OCI-LY7 (cell line): ENCODE results near the gene NME7. TPM values are rescaled to one million over a fixed set of nuclear protein-coding genes. Genes with fewer than 3 reads are reported as not detected.

ENCODE experiments used
- BruUV-seq: library from RNA; stranded (reverse); fragments of 400-500 nt; replicated peaks from 2 replicates; lab custom pipeline; 2021; lab: Mats Ljungman, UMichigan
- CTCF ChIA-PET: fragments of 300-600 bp; sonication (Branson Sonifier 250); formaldehyde crosslinking; loops from one replicate; lab custom pipeline; 2022; ENCODE audit warnings: antibody characterized with exemption; ENCODE audit not compliant: unreplicated experiment; lab: Charles Lee
- POLR2A ChIA-PET: fragments of 300-600 bp; sonication (Branson Sonifier 250); formaldehyde crosslinking; loops from one replicate; lab custom pipeline; 2022; ENCODE audit warnings: antibody characterized with exemption; lab: Charles Lee
- DNase-seq: peaks from one replicate; pipeline ENCODE4 v3.0.0-alpha.2; 2015; ENCODE audit warnings: low spot score
- H2AFZ ChIP-seq: fragments of 200-600 bp; sonication (generic), shearing (Covaris generic); 2 replicates; pipeline ENCODE4 v1.6.1; 2014; ENCODE audit warnings: mild to moderate bottlenecking, antibody characterized with exemption, low read length, moderate library complexity
- H3K27ac ChIP-seq: fragments of 200-600 bp; sonication (generic); 2 replicates; pipeline ENCODE4 v1.5.1; 2014; ENCODE audit warnings: mixed run types, low read depth, mild to moderate bottlenecking, moderate library complexity, low read length, inconsistent platforms; ENCODE audit not compliant: poor library complexity, severe bottlenecking
- H3K36me3 ChIP-seq: fragments of 200-600 bp; sonication (generic); 2 replicates; pipeline ENCODE4 v1.6.1; 2014; ENCODE audit warnings: mild to moderate bottlenecking, antibody characterized with exemption, low read length, moderate library complexity, mixed read lengths; ENCODE audit not compliant: insufficient read depth
- H3K4me1 ChIP-seq: fragments of 200-600 bp; sonication (generic); 2 replicates; pipeline ENCODE4 v1.5.1; 2014; ENCODE audit warnings: mild to moderate bottlenecking, low read length; ENCODE audit not compliant: insufficient read depth, poor library complexity, severe bottlenecking
- H3K4me2 ChIP-seq: fragments of 200-600 bp; sonication (generic); 2 replicates; pipeline ENCODE4 v1.6.1; 2014; ENCODE audit warnings: mild to moderate bottlenecking, low read length
- H3K4me3 ChIP-seq: fragments of 200-600 bp; sonication (generic); 2 replicates; pipeline ENCODE4 v1.5.1; 2014; ENCODE audit warnings: mild to moderate bottlenecking, low read depth, low read length; ENCODE audit not compliant: poor library complexity, severe bottlenecking
- H3K79me2 ChIP-seq: fragments of 200-600 bp; sonication (generic); 2 replicates; pipeline ENCODE4 v1.6.1; 2016; ENCODE audit warnings: low read depth, mild to moderate bottlenecking, low read length, moderate library complexity, mixed read lengths; ENCODE audit not compliant: insufficient read depth
- H3K9me2 ChIP-seq: fragments of 200-600 bp; sonication (generic); 2 replicates; pipeline ENCODE4 v1.6.1; 2016; ENCODE audit warnings: mild to moderate bottlenecking, low read length, mixed read lengths; ENCODE audit not compliant: insufficient read depth
- H3K9me3 ChIP-seq: fragments of 200-600 bp; sonication (generic); 2 replicates; pipeline ENCODE4 v1.6.1; 2014; ENCODE audit warnings: mild to moderate bottlenecking, mixed run types, low read length, mixed read lengths
- H4K20me1 ChIP-seq: fragments of 200-600 bp; sonication (generic); 2 replicates; pipeline ENCODE4 v1.6.1; 2014; ENCODE audit warnings: mild to moderate bottlenecking, antibody characterized with exemption, low read length, moderate library complexity, mixed read lengths; ENCODE audit not compliant: insufficient read depth
- CTCF ChIP-seq: fragments of 200-600 bp; sonication (generic); conservative IDR thresholded peaks from 2 replicates; pipeline ENCODE4 v1.5.1; 2014; ENCODE audit warnings: mild to moderate bottlenecking, antibody characterized with exemption, low read length, moderate library complexity, mixed read lengths
- EZH2phosphoT487 ChIP-seq: fragments of 200-600 bp; sonication (generic); IDR thresholded peaks from 2 replicates; pipeline ENCODE4 v1.6.1; 2018; ENCODE audit warnings: low read depth, borderline replicate concordance, mild to moderate bottlenecking, mixed run types, antibody characterized with exemption, low read length, moderate library complexity, mixed read lengths
- intact Hi-C: fragments of 100-400 bp; cut with micrococcal nuclease; formaldehyde crosslinking; loops from one replicate; pipeline ENCODE4 v1.10.0; 2022; ENCODE audit not compliant: unreplicated experiment
- total RNA-seq, 2 experiments: library from RNA; depleted of rRNA in 1 of 2; stranded (reverse); fragments of >200 nt in 1 of 2; shearing (Covaris generic) in 1 of 2; gene quantifications; 2 replicates each; pipeline ENCODE4 v1.2.3, GENCODE V29; 2014 to 2022

NME7 gene
- total RNA-seq, 2 experiments from 2014 or later: 9.3 to 17.0 TPM

DNA sequence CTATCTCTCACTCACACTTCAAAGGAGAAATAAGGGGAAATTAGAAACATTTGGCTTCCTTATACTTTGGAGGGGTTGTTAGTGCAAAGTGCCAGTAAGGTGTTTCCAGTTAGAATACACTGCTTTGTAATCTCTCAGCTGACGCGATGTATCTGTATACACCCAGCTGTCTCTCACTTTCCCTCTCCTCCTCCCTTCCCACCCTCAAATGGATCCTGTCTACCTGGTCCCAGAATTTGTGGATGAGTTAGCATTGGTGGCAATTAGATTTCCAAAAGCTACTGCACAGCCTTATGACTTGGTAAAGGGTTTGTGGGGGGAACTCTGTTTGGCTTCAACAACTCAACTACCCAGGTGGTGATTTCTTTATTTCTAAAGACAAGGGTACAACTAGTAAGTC, 250.6 kb downstream of the NME7 start:
- POLR2A ChIA-PET: no interaction called here
- H3K4me2 ChIP-seq: no peak overlapping the region

DNA sequence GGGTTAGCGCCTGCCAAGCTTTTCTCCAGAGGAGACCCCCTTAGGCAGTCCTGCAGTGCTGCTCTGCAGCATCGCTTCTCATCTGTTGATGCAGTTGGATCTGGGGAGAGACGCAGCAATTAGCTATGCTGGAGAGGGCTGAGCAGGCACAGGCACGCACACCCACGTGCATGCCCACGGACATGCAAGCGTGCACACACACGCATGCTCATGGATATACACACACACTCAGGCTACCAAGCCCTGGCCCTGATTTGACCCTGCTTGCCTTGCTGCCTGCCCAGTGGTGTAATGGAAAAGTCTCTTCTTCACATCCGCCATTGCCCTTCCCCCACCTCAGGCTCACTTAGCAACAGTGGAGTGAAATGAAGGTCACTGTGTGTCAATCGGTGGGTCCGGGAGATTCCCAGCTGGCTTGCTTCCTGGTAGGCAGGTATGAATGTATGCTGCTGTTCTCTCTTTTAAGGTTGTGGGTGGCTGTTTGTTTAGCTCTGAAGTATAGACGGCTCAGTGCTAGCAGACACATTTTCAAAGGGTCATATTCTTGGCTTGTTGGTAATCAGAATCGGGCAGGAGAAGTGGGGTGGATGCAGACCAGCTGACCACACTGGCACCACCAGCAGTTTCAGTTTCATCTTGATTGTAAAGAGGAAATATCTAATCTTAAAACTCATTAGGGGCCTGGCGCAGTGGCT, 251.6 kb downstream of the NME7 start:
- H3K4me3 ChIP-seq: no peak overlapping the region
- H3K79me2 ChIP-seq: peaks cover 14% of the 10 kb centered on the region; the same call in 1 of the 2 replicates
- peaks cover 47% of the 10 kb centered on the region for H3K4me1 ChIP-seq
- TF ChIP-seq CTCF (no peak), EZH2phosphoT487 (no peak)
- no TSS peak for BruUV-seq
- no peaks in the 10 kb centered on the region for H3K9me2 ChIP-seq
- H3K9me3 ChIP-seq: peaks cover 6% of the 10 kb centered on the region; the same call in 1 of the 2 replicates
- H4K20me1 ChIP-seq: 0 out of 2 replicates have a peak, but pooled peaks cover 9% of the 10 kb centered on the region
- POLR2A ChIA-PET: no interaction called here
- intact Hi-C loops: no loop called here
- H3K36me3 ChIP-seq: peaks cover 88% of the 10 kb centered on the region
- H2AFZ ChIP-seq: no peak overlapping the region
- CTCF ChIA-PET: no interaction called here
- peak overlapping the region; percentile 54; the same call in 1 of the 2 replicates for H3K4me2 ChIP-seq
- peak; percentile 28 for DNase-seq
- peak overlapping the region; percentile 18 for H3K27ac ChIP-seq

More for the DNA sequence above, 250.6 kb downstream of the NME7 start:
- no peak overlapping the region for H2AFZ ChIP-seq
- H3K36me3 ChIP-seq: peaks cover 88% of the 10 kb centered on the region
- no peak for DNase-seq
- H3K4me1 ChIP-seq: peaks cover 37% of the 10 kb centered on the region
- intact Hi-C loops: no loop called here
- no peak overlapping the region for H3K4me3 ChIP-seq
- CTCF ChIA-PET: no interaction called here
- BruUV-seq: no TSS peak
- TF ChIP-seq EZH2phosphoT487 (no peak), CTCF (no peak)
- peaks cover 5% of the 10 kb centered on the region; the same call in 1 of the 2 replicates for H3K79me2 ChIP-seq
- H3K9me3 ChIP-seq: peaks cover 6% of the 10 kb centered on the region; the same call in 1 of the 2 replicates
- no peak overlapping the region for H3K27ac ChIP-seq
- H4K20me1 ChIP-seq: 0 out of 2 replicates have a peak, but pooled peaks cover 9% of the 10 kb centered on the region
- no peaks in the 10 kb centered on the region for H3K9me2 ChIP-seq
